Measurements from ENCODE around the gene ABCC4.
"Not testable (repeated sequence)": the region's sequence is repeated elsewhere in the genome, so short reads cannot be mapped to it uniquely, and the experiment has no call there.

Gene ABCC4

DNA sequence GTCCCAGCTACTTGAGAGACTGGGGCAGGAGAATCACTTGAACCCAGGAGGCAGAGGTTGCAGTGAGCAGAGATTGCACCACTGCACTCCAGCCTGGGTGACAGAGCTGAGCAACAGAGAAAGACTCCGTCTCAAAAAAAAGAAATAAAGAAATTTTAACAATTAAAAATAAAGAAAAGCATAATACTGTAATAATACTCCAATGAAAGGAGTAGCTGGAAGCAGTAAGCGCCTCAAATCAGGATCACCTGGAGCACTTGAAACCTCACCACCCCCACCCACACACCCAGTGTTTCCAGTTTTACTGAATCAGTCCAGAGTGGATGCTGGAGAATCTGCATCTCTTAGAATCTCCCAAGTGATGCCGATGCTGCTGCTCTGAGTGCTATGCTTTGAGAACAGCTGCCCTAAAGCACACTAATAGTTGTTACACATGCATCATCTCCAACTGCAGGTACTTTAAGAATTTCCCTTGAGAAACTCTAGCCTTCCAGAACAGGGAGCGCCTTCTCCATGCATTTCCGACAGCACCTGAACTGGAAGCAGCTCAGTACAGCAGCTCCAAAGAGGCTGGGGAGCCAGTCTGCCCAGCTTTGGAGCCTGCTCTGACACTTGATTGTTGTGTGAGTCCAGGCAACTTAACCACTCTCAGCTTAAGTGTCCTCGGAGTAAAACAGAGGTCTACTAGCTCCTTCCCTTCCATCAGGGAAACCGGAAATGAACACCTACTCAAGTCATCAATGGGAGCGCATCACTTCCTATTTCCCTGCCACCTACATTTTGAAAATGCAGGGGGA lies 2.9 kb downstream of the ABCC4 start:
- no peak for DNase-seq (ENCODE audit: extremely low read depth in 1 of 2, low read depth in 1 of 2)

GRCh38 chr13:95296326-95296925 lies 4.8 kb downstream of the ABCC4 start:
- no peak for DNase-seq (ENCODE audit: extremely low read depth in 1 of 2, low read depth in 1 of 2)

GRCh38 chr13:95295026-95295425 lies 6.2 kb downstream of the ABCC4 start:
- DNase-seq (ENCODE audit: extremely low read depth in 1 of 2, low read depth in 1 of 2): no peak

DNA sequence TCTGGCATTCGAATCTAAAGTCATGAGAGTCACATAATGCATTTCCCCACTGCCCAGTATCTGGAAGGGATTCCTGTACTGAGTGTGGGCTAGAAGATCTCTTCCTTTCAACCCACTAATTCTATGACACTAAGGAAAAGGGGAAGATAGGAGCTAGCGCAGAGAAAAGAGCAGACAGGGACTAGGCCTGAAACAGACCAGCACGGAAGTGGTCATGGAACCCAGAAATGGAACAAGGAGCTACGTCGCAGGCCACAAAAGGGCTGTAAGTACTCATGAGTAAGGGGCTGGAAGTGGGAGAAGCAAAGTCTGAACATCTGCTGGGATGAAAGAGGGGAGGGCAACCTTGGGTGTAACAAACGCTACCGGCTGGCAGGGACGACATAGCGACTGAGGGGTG lies 8.6 kb downstream of the ABCC4 start:
- DNase-seq (ENCODE audit: extremely low read depth in 1 of 2, low read depth in 1 of 2): no peak

DNA sequence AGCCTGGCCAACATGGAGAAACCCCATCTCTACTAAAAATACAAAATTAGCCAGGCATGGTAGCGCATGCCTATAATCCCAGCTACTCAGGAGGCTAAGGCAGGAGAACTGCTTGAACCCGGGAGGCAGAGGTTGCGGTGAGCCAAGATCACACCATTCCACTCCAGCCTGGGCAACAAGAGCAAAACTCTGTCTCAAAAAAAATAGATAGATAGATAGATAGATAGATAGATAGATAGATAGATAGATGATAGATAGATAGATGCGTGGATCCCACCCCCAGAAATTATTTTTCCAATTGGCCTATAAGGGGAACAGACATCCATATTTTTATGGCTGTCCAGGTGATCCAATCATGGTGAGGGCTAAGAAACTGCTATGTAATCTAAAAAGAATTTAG lies 11.3 kb downstream of the ABCC4 start:
- not testable (repeated sequence) for DNase-seq (ENCODE audit: extremely low read depth in 1 of 2, low read depth in 1 of 2)

GRCh38 chr13:95289020-95289444 lies 12.2 kb downstream of the ABCC4 start:
- DNase-seq (ENCODE audit: extremely low read depth in 1 of 2, low read depth in 1 of 2): no peak

GRCh38 chr13:95284436-95284835 lies 16.8 kb downstream of the ABCC4 start:
- no peak for DNase-seq (ENCODE audit: extremely low read depth in 1 of 2, low read depth in 1 of 2)

GRCh38 chr13:95279016-95279415 lies 22.2 kb downstream of the ABCC4 start:
- no peak for DNase-seq (ENCODE audit: extremely low read depth in 1 of 2, low read depth in 1 of 2)

DNA sequence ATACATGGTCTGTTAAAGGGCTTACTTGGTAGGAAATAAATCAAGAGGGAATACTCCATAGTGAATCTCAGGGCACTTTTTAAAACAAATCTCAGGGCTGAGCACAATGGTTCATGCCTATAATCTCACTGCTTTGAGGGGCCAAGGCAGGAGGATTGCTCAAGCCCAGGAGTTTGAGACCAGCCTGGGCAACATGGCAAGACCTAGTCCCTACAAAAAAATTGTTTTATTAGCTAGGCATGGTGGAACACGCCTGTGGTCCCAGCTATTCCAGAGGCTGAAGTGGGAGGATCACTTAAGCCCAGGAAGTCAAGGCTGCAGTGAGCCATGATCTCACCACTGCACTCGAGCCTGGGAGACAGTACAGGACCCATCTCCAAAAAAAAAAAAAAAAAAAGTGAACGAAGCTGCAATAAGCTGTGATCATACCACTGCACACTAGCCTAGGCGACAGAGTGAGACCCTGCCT lies 25.2 kb downstream of the ABCC4 start:
- no peak for DNase-seq (ENCODE audit: extremely low read depth in 1 of 2, low read depth in 1 of 2)

DNA sequence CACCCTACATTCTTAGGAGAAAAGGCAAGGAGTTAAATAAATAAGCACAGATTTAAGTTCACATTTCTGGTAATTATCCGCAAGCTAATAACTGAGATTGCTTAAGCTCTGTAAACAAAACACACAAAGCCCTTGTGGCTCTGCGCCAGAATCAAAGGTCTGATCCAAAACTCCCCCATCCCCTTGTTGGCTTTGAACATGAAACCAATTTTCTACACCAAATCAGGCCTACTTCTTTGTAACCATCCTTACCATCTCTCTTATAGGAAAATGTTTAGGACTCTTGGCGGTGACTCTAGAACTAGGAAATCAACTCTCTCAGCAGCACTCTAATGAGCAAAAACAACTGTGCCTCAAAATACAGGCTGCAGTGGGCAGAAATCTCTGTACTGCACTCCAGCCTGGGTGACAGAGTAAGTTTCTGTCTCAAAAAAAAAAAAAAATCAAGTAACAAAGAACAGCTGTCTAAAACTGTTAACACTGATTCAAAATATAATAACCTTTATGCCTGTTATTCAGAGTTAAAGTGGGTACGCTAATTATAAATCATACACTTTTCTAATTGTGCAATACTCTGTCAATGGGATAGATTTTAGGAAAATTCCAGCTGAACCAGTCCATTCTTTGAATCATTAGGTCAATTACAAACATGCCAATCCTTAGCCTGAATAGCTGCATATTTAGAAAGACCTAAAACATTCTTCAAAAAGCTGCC lies 25.8 kb downstream of the ABCC4 start:
- no peak for DNase-seq (ENCODE audit: extremely low read depth in 1 of 2, low read depth in 1 of 2)

DNA sequence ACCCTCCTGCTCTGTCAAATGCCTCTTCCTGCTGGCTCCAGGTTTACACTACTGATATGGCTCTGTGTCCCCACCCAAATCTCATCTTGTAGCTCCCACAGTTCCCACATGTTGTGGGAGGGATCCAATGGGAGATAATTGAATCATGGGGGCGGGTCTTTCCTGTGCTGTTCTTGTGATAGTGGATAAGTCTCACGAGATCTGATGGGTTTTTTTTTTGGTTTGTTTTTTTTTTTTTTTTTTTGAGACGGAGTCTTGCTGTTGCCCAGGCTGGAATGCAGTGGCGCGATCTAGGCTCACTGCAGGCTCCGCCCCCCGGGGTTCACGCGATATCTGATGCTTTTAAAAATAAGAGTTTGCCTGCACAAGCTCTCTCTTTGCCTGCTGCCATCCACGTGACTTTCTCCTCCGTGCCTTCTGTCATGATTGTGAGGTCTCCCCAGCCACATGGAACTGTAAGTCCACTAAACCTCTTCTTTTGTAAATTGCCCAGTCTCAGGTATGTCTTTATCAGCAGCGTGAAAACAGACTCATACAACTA lies 27.6 kb downstream of the ABCC4 start:
- DNase-seq (ENCODE audit: extremely low read depth in 1 of 2, low read depth in 1 of 2): not testable (repeated sequence)

DNA sequence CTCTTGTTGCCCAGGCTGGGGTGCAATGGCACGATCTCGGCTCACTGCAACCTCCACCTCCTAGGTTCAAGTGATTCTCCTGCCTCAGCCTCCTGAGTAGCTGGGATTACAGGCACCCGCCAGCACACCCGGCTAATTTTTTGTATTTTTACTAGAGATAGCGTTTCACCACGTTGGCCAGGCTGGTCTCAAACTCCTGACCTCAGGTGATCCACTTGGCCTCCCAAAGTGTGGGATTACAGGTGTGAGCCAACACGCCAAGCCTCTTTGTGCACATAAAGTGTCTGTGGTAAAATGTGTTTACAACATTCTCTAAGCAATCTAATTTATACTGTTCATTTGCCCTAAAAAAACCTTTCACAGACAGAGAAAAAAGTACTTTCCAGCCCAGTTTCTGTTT lies 29.2 kb downstream of the ABCC4 start:
- not testable (repeated sequence) for DNase-seq (ENCODE audit: extremely low read depth in 1 of 2, low read depth in 1 of 2)

GRCh38 chr13:95269756-95270155 lies 31.5 kb downstream of the ABCC4 start:
- no peak for DNase-seq (ENCODE audit: extremely low read depth in 1 of 2, low read depth in 1 of 2)

GRCh38 chr13:95268343-95269065 lies 32.7 kb downstream of the ABCC4 start:
- DNase-seq (ENCODE audit: extremely low read depth in 1 of 2, low read depth in 1 of 2): not testable (repeated sequence)

DNA sequence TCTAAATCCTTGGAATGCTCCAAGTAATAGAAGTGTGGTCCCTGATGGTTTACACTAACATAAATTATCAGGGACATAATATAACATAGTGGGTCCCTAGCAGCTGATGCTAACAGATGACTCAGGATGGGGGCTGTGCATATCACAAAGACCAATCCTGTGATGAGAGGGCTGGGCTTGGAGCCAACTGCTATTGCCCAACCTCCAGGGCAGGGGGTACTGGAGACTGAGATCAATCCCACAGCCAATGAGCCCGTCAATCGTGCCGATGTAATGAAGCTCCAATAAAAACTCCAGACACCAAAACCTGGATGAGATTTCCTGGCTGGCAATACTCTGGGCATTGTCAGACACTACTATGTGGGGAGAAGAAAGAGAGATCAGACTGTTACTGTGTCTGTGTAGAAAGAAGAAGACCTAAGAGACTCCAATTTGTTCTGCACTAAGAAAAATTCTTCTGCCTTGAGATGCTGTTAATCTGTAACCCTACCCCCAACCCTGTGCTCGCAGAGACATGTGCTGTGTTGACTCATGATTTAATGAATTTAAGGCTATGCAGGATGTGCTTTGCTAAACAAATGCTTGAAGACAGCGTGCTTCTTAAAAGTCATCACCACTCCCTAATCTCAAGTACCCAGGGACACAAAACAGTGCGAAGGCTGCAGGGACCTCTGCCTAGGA lies 33.4 kb downstream of the ABCC4 start:
- DNase-seq (ENCODE audit: extremely low read depth in 1 of 2, low read depth in 1 of 2): no peak

DNA sequence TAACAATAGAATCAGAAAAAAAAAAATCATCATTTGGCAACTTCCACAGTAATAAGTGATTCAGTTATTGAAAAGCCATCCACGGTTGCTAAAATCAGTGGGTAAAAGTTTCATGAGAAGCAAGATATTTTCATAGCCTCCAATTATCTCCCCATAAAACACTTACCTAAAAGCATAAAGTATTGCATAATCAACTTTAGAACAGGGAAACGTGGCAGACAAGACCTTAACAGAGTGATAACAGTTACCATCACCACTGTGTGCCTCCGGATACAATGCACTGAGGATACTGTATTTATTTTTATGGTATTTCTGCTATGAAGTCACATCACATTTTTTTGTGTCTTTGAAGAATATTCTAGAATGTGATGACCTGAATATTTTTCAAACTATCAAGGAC lies 37.0 kb downstream of the ABCC4 start:
- DNase-seq (ENCODE audit: extremely low read depth in 1 of 2, low read depth in 1 of 2): no peak

GRCh38 chr13:95262837-95263384 lies 38.3 kb downstream of the ABCC4 start:
- no peak for DNase-seq (ENCODE audit: extremely low read depth in 1 of 2, low read depth in 1 of 2)

- DNase-seq (ENCODE audit: extremely low read depth in 1 of 2, low read depth in 1 of 2): no peak
These were observed 39.3 kb downstream of the ABCC4 start for GRCh38 chr13:95261956-95262355.

GRCh38 chr13:95260031-95260525 lies 41.2 kb downstream of the ABCC4 start:
- no peak for DNase-seq (ENCODE audit: extremely low read depth in 1 of 2, low read depth in 1 of 2)

Data from activated CD8-positive, alpha-beta memory T cell treated with anti-CD3 and anti-CD28 coated beads for 1 hour (primary cell).